ENCODE results near the gene PRKAG2.

PRKAG2 gene

DNA sequence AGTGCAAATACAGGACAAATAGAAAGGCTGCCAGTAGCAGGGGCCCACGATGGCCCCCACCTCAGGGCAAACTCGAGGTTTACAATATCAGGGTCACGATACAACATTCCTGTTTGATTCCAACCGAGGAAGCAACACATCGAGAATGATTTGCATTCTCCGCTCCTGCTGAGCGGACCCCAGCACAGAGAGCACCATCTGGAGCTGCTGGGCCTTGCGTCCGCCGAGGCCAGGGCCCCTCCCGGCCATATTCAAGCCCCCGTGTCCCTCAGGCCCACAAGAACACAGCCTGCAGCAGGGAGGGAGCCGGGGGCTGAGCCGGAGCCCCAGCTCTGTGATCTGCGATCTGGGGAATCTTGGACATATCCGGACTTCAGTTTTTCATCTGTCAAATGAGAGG, 84.3 kb downstream of the PRKAG2 start:
- Histone ChIP-seq H3K36me3 (ENCODE audit: control insufficient read depth, insufficient read depth, low read length) (no peaks in the 10 kb centered on the region), H3K27me3 (replicated peaks; ENCODE audit: control insufficient read depth, insufficient read depth, low read length) (no peaks in the 10 kb centered on the region), H3K4me3 (replicated peaks; ENCODE audit: low read depth, low read length) (no peak overlapping the region)
- TF ChIP-seq, protein P1, sequence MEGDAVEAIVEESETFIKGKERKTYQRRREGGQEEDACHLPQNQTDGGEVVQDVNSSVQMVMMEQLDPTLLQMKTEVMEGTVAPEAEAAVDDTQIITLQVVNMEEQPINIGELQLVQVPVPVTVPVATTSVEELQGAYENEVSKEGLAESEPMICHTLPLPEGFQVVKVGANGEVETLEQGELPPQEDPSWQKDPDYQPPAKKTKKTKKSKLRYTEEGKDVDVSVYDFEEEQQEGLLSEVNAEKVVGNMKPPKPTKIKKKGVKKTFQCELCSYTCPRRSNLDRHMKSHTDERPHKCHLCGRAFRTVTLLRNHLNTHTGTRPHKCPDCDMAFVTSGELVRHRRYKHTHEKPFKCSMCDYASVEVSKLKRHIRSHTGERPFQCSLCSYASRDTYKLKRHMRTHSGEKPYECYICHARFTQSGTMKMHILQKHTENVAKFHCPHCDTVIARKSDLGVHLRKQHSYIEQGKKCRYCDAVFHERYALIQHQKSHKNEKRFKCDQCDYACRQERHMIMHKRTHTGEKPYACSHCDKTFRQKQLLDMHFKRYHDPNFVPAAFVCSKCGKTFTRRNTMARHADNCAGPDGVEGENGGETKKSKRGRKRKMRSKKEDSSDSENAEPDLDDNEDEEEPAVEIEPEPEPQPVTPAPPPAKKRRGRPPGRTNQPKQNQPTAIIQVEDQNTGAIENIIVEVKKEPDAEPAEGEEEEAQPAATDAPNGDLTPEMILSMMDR (IDR thresholded peaks at IDR 0.05; ENCODE audit: insufficient read depth, low read length, poor library complexity, severe bottlenecking): no peak
- DNase-seq (ENCODE audit: extremely low read depth, insufficient read length): no peak

DNA sequence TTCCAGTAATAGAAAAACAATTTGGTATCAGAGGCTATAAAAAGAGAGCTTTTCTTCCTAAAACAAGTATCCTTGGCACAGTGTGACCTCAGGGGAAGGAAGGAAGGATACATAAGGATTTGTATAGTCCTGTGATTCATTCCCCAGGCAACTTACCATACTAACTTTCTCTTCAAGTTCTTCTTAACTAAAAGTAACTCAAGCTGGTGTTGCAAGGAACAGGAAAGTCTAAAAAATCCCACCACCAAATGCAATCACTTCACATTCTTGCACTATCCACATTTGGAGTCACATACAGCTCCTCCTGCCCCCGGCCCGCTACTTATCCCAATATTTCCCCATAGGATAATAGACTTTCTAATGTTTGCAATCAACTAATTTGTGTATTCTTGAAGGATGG, 84.8 kb downstream of the PRKAG2 start:
- no peak for DNase-seq (ENCODE audit: extremely low read depth, insufficient read length)
- TF ChIP-seq, protein P1 (IDR thresholded peaks at IDR 0.05; ENCODE audit: insufficient read depth, low read length, poor library complexity, severe bottlenecking): no peak
- Histone ChIP-seq H3K27me3 (replicated peaks; ENCODE audit: control insufficient read depth, insufficient read depth, low read length) (no peaks in the 10 kb centered on the region), H3K4me3 (replicated peaks; ENCODE audit: low read depth, low read length) (no peak overlapping the region), H3K36me3 (ENCODE audit: control insufficient read depth, insufficient read depth, low read length) (no peaks in the 10 kb centered on the region)

DNA sequence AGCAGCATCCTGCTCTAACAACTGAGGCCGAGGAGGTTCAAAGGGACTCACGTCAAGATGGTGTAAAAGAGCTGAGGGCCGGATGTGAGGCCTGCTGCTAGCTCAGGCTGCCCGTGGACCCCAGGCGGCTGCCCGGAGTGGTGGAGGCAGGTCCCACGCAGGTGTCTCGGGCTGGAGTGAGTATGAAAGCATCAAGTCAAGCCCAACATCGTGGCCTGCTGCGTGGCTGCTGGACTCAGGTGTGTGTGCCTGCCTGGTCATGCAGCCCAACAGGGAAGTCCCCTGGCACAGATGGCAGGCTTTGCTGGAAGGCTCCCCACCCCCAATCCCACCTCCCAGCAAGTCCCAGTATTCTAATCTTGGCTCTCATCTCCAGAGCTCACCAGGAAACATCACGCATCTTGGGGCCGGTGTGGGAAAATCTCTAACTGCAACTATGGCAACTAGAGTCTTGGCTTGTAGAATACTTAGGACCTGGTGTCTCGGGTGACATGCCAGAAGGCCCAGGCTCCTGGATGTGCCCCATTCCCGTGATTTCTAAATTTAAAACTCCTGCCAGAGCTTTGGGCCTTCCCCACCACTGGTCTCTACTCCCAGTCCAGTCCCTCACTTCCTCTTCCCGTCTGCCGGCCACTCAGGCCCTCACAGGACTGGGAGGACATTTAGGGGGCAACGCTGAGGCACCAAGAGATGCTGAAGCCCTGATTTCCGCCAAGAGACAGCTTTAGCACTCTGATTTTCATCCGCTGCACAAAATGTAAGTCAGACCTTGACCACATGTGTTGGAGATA, 85.9 kb downstream of the PRKAG2 start:
- no peak for DNase-seq (ENCODE audit: extremely low read depth, insufficient read length)
- TF ChIP-seq, protein P1 (IDR thresholded peaks at IDR 0.05; ENCODE audit: insufficient read depth, low read length, poor library complexity, severe bottlenecking): no peak
- H3K27me3 ChIP-seq (replicated peaks; ENCODE audit: control insufficient read depth, insufficient read depth, low read length): no peaks in the 10 kb centered on the region
- H3K36me3 ChIP-seq (ENCODE audit: control insufficient read depth, insufficient read depth, low read length): no peaks in the 10 kb centered on the region
- H3K4me3 ChIP-seq (replicated peaks; ENCODE audit: low read depth, low read length): no peak overlapping the region

DNA sequence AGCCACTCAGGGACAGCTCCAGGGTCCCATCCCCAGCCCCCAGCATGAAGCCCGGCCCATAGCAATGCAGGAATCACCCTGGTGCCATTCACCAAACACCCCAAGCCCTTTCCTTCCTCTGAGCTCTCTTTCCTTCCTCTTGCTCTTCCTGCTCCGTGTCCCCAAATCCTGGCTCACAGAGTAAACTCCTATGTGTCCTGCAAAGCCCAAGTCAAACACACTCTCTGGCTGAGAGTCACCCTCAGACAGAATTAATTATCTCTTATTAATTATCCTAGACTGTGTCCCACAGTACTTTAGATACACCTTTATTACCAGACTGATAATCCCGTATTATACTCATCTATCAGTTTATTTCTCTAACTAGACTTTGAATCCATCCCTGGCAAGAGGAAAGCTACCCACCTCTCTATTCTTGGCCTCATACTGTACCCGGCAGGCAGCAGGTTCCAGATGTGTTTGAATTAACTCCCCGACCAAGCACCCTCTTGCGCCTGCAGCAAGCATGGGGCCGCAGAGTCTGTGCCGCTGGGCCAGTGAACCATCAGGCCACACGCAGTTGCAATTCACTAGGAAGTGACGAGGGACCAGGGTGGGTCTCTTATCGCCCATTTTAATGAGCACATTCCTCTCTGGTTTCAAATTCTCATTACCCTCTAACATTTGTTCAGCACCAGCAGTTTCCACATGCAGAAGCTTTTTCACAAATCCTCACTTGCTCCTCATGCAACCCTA, 86.7 kb downstream of the PRKAG2 start:
- no peak overlapping the region for H3K4me3 ChIP-seq (replicated peaks; ENCODE audit: low read depth, low read length)
- DNase-seq (ENCODE audit: extremely low read depth, insufficient read length): no peak

DNA sequence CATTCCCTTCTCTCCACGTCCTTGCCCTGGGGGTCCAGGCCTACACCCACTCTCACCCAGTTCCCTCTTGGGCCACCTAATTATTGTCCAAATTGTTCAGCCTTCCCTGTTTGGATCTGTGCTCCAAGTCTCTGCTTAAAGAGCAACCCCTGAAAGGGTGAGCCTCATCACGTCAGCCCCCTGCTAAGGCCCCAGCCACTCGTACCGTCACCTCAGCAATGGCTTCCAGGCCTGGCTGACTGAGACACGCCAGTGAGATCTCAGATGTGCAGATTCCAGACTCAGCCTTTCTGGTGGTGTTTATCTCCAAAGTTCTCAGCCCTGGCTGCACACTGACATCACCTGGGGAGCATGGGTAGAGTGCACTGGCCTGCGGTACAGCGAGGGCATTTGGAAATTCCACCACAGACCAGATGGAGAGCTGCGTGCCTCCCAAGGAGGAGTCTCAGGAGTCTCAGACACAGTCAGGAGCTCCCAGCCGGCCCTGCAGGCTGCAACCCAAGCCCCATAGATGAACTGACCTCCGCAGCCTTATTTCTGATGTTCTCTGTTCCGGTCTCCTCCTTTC, 87.5 kb downstream of the PRKAG2 start:
- TF ChIP-seq, protein P1 (IDR thresholded peaks at IDR 0.05; ENCODE audit: insufficient read depth, low read length, poor library complexity, severe bottlenecking): no peak
- no peak overlapping the region for H3K4me3 ChIP-seq (replicated peaks; ENCODE audit: low read depth, low read length)
- H3K36me3 ChIP-seq (ENCODE audit: control insufficient read depth, insufficient read depth, low read length): no peaks in the 10 kb centered on the region
- H3K27me3 ChIP-seq (replicated peaks; ENCODE audit: control insufficient read depth, insufficient read depth, low read length): no peaks in the 10 kb centered on the region
- no peak for DNase-seq (ENCODE audit: extremely low read depth, insufficient read length)

More for the DNA sequence above, 86.7 kb downstream of the PRKAG2 start:
- TF ChIP-seq, protein P1 (IDR thresholded peaks at IDR 0.05; ENCODE audit: insufficient read depth, low read length, poor library complexity, severe bottlenecking): no peak
- H3K27me3 ChIP-seq (replicated peaks; ENCODE audit: control insufficient read depth, insufficient read depth, low read length): no peaks in the 10 kb centered on the region
- no peaks in the 10 kb centered on the region for H3K36me3 ChIP-seq (ENCODE audit: control insufficient read depth, insufficient read depth, low read length)
